HFFc6 (cell line): ENCODE results near the gene VPS39. TPM values are rescaled to one million over a fixed set of nuclear protein-coding genes. Genes with fewer than 3 reads are reported as not detected.

Source experiments
- DNase-seq: peaks from one replicate; pipeline ENCODE4 v3.0.0-alpha.2; 2018
- H3K27ac Mint-ChIP-seq: 2 replicates; pipeline ENCODE4 v1.8.0; 2020; ENCODE audit warnings: mild to moderate bottlenecking, mixed read lengths
- H3K27me3 Mint-ChIP-seq: 2 replicates; pipeline ENCODE4 v1.8.0; 2021; ENCODE audit warnings: mild to moderate bottlenecking, moderate library complexity, mixed read lengths; ENCODE audit not compliant: insufficient read depth
- H3K36me3 Mint-ChIP-seq: 2 replicates; pipeline ENCODE4 v1.8.0; 2021; ENCODE audit warnings: low read depth, mixed read lengths
- H3K4me1 Mint-ChIP-seq: 2 replicates; pipeline ENCODE4 v1.8.0; 2020; ENCODE audit warnings: low read depth, mixed read lengths
- H3K4me3 Mint-ChIP-seq: 2 replicates; pipeline ENCODE4 v1.8.0; 2020; ENCODE audit warnings: mild to moderate bottlenecking, moderate library complexity, mixed read lengths
- H3K9me3 Mint-ChIP-seq: 2 replicates; pipeline ENCODE4 v1.8.0; 2020; ENCODE audit warnings: mild to moderate bottlenecking, mixed read lengths
- CTCF ChIP-seq: fragments of 200-600 bp; sonication (generic); IDR thresholded peaks from 2 replicates; pipeline ENCODE4 v1.5.0; 2021; ENCODE audit warnings: antibody characterized with exemption, mild to moderate bottlenecking
- total RNA-seq, 6 experiments: library from RNA; stranded (reverse); fragmentation: NEBNext Ultra II Directional; extraction: Animal tissue kit (Norgen Biotek cat#: 25700); gene quantifications; 2 replicates in 1 of 6; 3 replicates in 5 of 6; pipeline ENCODE4 v1.2.3, GENCODE V29; 2021

The VPS39 gene
- total RNA-seq, 6 experiments from 2014 or later: 51.1 to 58.5 (median 52.8) TPM

GRCh38 chr15:42190370-42190769 lies 17.7 kb downstream of the VPS39 start:
- Mint-ChIP-seq H3K4me3 (no peak overlapping the region), H3K36me3 (peaks cover 33% of the 10 kb centered on the region)

GRCh38 chr15:42185801-42186200 lies 22.3 kb downstream of the VPS39 start:
- H3K4me1 Mint-ChIP-seq: no peaks in the 10 kb centered on the region
- DNase-seq: no peak
- peaks cover 29% of the 10 kb centered on the region for H3K36me3 Mint-ChIP-seq
- H3K9me3 Mint-ChIP-seq: no peaks in the 10 kb centered on the region
- H3K27me3 Mint-ChIP-seq: no peaks in the 10 kb centered on the region
- H3K4me3 Mint-ChIP-seq: no peak overlapping the region
- no peak overlapping the region for H3K27ac Mint-ChIP-seq
- no peak for TF ChIP-seq CTCF

More at GRCh38 chr15:42190370-42190769, 17.7 kb downstream of the VPS39 start:
- H3K27ac Mint-ChIP-seq: no peak overlapping the region
- no peaks in the 10 kb centered on the region for H3K9me3 Mint-ChIP-seq
- H3K27me3 Mint-ChIP-seq: no peaks in the 10 kb centered on the region
- 0 out of 2 replicates have a peak, but pooled peaks cover 5% of the 10 kb centered on the region for H3K4me1 Mint-ChIP-seq
- no peak for TF ChIP-seq CTCF
- DNase-seq: no peak

GRCh38 chr15:42184736-42185135 lies 23.4 kb downstream of the VPS39 start:
- H3K9me3 Mint-ChIP-seq: no peaks in the 10 kb centered on the region
- no peaks in the 10 kb centered on the region for H3K4me1 Mint-ChIP-seq
- no peak for DNase-seq

GRCh38 chr15:42184296-42184695 lies 23.8 kb downstream of the VPS39 start:
- DNase-seq: no peak
- no peak overlapping the region for H3K4me3 Mint-ChIP-seq
- H3K9me3 Mint-ChIP-seq: no peaks in the 10 kb centered on the region
- H3K36me3 Mint-ChIP-seq: peaks cover 30% of the 10 kb centered on the region
- no peaks in the 10 kb centered on the region for H3K27me3 Mint-ChIP-seq
- no peak overlapping the region for H3K27ac Mint-ChIP-seq
- no peaks in the 10 kb centered on the region for H3K4me1 Mint-ChIP-seq
- no peak for TF ChIP-seq CTCF

More at GRCh38 chr15:42184736-42185135, 23.4 kb downstream of the VPS39 start:
- Mint-ChIP-seq H3K27me3 (no peaks in the 10 kb centered on the region), H3K4me3 (no peak overlapping the region), H3K27ac (no peak overlapping the region), H3K36me3 (peaks cover 30% of the 10 kb centered on the region)
- TF ChIP-seq CTCF: no peak

- H3K27me3 Mint-ChIP-seq: no peaks in the 10 kb centered on the region
- no peak for DNase-seq
- peaks cover 31% of the 10 kb centered on the region for H3K36me3 Mint-ChIP-seq
- H3K9me3 Mint-ChIP-seq: no peaks in the 10 kb centered on the region
- no peak overlapping the region for H3K4me3 Mint-ChIP-seq
- TF ChIP-seq CTCF: no peak
- no peaks in the 10 kb centered on the region for H3K4me1 Mint-ChIP-seq
- H3K27ac Mint-ChIP-seq: no peak overlapping the region
These were observed 25.1 kb downstream of the VPS39 start for GRCh38 chr15:42182961-42183360.
